OCI-LY1 (cell line): ENCODE measurements around the gene MROH2A.

ENCODE experiments used
- CTCF ChIP-seq: fragments of 200-600 bp; sonication (generic), shearing (Covaris generic); IDR thresholded peaks from 2 replicates; pipeline ENCODE4 v1.5.1; 2017; ENCODE audit warnings: mild to moderate bottlenecking, antibody characterized with exemption, low read length, moderate library complexity, mixed read lengths
- EZH2 ChIP-seq: fragments of 200-600 bp; sonication (generic), shearing (Covaris generic); IDR thresholded peaks from 2 replicates; pipeline ENCODE4 v1.8.0; 2017; ENCODE audit warnings: borderline replicate concordance, mixed run types, mild to moderate bottlenecking, antibody characterized with exemption, low read length, moderate library complexity, mixed read lengths

- TF ChIP-seq CTCF, result no peak
- no peak for TF ChIP-seq EZH2
These were observed 43.1 kb downstream of the MROH2A start for GRCh38 chr2:233821196-233821595.
